Stimulated activated CD8-positive, alpha-beta memory T cell treated with anti-CD3 and anti-CD28 coated beads, Interleukin-7, amount 100 ng/mL, for 24 hours (primary cell): ENCODE data around the gene S100A13.
"Not testable (repeated sequence)": the region's sequence is repeated elsewhere in the genome, so short reads cannot be mapped to it uniquely, and the experiment has no call there.

Experiments used
- DNase-seq: peaks from one replicate; pipeline ENCODE4 v3.0.0-alpha.2; 2020; ENCODE audit warnings: low read depth

The S100A13 gene

DNA sequence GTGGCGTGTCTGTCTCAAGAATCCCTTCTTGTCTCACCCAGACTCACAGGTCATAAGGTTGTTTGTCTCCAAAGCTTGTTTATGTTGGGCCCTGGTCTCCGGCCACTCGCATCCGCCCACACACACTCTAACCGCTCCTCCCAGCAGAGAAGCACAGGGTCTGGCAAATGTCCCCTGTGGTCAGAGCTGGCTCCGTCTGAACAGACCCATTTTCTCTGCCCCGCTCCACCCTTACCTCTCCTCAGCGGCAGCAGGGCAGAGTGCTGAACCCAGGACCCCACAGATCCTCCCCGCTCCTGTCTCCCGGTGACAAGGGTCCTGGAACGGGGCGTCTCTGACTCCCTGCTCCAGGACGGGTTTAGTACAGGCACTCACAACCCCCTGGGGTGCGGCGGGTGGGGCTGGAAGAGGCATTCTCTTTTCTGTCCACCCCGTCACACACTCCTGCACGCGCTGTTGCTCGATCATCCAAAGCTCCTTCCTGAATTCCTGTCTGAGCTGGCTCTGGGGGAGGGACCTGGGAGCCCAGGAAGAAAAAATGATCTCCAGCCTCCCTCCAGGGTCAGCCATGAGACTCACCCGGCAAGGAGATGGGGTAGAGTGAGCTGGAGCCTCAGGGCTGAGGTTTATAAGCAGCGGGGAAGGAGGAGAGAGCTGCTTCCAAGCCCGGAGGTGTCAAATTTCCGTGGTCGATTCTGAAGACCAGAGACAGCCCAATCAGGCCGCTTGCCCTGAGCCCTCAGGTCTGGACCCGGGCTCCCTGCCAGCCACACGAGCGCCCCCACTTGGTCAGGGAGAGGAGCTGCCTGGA, at the start of gene S100A13:
S100A13 (minus strand) TSS at position 602 of the 811 bp plus-strand sequence. CDS start 1,033 bp downstream, outside the sequence.
- DNase-seq: no peak

DNA sequence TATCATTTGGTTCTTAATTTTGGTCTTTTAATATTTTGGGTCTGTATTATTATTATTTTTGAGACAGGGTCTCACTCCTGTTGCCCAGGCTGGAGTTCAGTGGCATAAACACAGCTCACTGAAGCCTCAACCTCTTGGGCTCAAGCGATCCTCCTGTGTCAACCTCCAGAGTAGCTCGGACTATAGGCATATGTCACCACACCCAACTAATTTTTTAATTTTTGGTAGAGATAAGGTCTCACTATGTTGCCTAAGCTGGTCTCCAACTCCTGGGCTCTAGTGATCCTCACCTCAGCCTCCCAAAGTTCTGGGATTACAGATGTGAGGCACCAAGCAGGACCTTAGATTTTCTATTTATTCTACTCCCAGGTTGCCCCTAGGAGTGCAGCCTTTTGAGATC, 46.2 kb upstream of the S100A13 start:
- no peak for DNase-seq

DNA sequence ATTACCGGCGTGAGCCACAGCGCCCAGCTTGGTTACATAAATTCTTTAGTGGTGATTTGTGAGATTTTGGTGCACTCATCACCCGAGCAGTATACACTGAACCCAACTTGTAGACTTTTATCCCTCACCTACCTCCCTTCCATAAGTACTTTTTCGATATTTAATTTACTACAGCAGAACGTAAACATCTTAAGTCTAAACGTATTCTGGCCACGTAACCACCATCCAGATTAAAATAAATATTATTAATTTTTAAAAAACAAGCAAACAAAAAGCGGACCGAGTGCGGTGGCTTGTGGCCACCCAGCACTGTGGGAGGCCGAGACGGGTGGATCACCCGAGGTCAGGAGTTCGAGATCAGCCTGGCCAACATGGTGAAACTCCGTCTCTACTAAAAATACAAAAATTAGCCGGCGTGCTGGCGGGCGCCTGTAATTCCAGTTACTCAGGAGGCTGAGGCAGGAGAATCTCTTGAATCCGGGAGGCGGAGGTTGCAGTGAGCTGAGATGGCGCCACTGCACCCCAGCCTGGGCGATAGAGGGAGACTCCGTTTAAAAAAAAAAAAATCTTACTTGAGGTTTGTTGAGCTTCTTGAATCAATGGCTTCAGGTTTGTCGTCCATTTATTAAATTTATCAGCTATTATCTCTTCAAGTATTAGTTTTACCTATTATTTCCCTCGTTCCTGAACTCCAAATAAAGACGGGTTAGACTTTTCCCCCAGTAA, 44.5 kb upstream of the S100A13 start:
- DNase-seq: not testable (repeated sequence)

- peak; percentile 92 for DNase-seq
Measured at GRCh38 chr1:153670859-153671627, 43.7 kb upstream of the S100A13 start, which contains the start of gene ILF2. ILF2 (minus strand) TSS chr1:153670993; CDS start chr1:153670922, 71 bp downstream.

GRCh38 chr1:153670257-153670858, 43.1 kb upstream of the S100A13 start:
- no peak for DNase-seq

GRCh38 chr1:153669606-153670005, 42.3 kb upstream of the S100A13 start:
- DNase-seq: no peak

- not testable (repeated sequence) for DNase-seq
Measured at GRCh38 chr1:153668672-153669071, 41.4 kb upstream of the S100A13 start.

DNA sequence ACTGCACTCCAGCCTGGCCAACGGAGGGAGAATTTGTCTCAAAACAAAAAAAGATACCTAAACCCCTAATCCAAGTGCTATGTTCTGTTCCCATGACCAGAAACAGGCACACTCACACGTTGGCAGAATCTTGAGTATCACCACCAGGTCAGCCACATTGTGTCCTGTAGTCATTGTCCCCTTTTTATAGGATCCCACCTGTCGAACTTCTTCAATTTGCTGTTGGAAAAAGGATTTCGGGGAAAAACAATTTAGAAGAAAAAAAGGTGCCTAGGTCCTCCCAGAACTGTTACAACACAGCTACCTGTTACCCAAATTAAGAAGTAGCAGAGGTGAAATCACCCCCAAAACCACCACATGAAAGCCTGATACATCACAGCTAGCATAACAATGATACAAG, 40.1 kb upstream of the S100A13 start:
- no peak for DNase-seq

- DNase-seq: no peak
Measured at GRCh38 chr1:153663211-153663610, 35.9 kb upstream of the S100A13 start.

DNA sequence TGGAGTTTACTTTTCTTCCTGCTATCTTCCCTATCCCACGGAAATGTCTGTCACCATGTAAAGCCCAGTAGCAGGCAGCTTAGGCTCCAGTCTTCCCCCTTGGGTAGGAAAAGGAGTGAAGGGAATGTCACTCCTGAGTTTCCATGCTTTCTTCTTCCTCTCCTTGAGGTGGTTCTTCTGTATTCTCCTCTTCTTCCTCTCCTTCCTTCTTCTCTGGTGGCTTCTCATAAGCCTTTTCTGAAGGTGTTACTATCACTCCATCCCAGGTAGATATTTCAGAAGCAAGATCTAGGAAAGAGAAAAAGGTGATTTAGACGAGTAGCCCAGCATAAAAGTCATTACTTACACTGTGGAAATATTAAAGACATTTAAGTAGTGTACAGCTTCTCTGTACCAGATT, 35.0 kb upstream of the S100A13 start:
- DNase-seq: no peak

DNA sequence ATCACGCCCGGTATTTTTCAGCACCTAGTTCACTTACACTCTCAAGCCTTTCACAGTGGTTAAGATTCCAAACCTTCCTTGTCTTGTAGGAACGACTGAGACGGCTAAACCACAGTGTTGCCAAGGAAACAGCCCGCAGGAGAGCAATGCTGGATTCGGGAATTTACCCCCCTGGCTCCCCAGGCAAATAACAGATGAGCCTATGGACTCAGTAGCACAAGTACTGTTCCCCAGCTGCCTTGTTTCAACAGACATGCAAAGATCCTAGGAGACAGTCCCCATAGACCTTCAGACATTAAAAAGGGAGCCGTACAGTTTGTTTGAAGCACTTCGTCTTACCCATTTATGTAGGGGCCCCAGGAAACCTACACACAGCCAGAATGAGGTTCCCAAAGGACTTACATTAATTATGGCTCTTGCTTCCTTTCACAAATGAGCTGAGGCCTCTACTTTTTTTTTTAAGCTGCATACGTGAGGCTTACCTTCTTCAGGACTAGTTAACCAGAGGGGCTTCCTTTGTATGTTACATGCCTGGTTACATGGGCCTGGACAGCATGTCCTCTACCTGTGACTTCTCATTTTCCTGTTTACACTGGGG, 33.9 kb upstream of the S100A13 start:
- no peak for DNase-seq

DNA sequence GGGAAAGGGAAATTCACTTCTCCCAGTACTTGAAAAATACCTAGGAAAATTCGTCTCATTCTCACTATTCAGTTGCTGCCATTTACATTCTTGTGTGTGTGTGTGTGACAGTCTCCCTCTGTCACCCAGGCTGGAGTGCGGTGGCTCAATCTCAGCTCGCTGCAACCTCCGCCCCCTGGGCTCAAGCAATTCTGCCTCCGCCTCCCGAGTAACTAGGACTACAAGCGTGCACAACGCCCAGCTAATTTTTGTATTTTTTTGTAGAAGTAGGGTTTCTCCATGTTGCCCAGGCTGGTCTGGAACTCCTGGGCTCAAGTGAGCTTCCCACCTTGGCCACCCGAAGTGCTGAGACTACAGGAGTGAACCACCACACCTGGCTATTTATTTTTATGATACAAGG, 32.4 kb upstream of the S100A13 start:
- no peak for DNase-seq

DNA sequence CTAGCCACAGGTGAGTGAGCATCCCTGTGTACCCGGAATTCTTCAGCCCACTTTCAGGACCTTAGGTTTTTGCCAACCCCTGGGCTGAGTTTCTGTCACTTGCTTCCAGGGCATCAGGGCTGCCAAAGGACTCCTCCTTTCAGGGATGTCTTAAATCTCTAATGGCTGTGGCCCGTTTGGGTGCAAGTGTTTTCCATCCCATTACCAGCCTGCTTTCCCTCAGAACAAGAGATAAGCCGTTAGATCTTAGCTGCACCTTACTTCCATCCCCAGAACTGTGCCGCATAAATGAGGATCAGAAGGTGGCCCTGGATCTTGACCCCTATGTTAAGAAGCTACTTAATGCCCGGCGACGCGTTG, 31.9 kb upstream of the S100A13 start:
- no peak for DNase-seq

DNA sequence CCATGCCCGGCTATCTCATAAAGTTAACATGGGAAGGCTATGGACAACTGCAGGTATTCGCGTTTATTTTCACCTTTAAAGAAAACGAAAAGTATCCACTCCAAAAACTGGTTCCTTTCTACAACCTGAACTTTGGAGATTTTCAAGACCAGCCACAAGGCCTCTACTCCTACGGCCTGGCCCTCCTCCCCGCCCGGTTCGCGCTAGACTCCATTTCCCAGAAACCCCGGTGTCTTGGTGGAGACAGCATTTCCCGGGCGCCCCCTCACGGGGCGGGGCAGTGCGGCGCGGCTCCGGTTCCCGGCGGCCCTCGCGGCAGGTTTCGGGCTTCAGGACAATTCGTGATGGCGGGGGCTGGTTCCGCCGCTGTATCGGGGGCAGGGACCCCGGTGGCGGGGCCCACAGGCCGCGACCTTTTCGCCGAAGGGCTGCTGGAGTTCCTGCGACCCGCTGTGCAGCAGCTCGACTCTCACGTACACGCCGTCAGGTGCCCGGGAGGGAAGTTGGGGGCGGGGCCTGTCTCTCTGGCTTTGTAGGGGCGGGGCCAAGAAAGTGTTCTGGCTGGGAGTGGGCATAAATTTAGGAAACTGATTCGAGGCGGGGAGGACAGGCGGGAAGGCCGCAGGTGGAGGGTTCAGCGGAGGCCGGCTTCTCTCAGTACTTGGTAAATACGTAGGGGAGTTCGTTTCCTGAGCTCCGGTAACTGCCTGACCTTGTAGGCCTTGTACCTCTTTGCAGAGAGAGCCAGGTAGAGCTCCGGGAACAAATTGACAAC, 31.3 kb upstream of the S100A13 start, which contains the start of gene SNAPIN:
SNAPIN (plus strand) TSS at position 304 of the 775 bp plus-strand sequence; CDS start at position 345, 41 bp downstream.
- DNase-seq: peak; percentile 80

DNA sequence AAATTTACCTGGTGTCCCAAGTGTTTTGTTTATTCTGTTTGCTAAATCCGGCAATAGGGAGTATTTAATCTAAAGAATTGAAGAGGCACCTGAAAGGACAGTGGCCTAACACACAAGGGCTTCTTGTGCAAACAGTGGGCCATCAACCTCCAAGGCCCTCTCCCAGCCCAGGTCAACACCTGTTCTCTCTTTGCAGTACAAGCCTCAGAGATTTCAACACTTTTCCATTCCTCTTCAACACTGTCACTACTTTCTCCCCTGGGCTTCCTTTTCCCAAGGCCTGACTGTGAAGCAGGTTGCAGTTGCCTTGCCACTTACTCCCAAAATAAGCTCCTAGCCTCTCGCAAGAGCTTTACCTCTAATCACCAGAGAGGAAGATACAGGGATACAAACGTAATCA, 28.0 kb upstream of the S100A13 start:
- no peak for DNase-seq

- DNase-seq: no peak
Measured at GRCh38 chr1:153652805-153653500, 25.6 kb upstream of the S100A13 start.

GRCh38 chr1:153651771-153652170, 24.5 kb upstream of the S100A13 start:
- DNase-seq: no peak

DNA sequence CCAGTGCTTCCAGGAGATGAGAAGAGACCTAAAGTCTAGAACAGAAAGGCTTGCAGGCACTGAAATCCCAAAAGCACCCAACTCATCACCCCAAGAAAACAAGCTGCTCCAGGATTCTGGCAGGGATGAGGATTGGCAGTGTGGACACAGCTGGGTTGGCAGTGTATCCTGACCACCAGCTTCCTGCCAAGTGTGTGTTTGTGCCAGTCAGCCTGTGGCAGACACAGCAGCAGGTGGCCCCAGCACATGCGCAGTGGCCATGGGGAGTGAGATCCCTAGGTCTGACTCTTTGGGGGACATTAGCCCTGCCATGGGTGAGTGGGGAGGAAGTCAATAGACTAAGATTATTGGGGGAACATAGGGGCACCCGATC, 22.5 kb upstream of the S100A13 start:
- no peak for DNase-seq

DNA sequence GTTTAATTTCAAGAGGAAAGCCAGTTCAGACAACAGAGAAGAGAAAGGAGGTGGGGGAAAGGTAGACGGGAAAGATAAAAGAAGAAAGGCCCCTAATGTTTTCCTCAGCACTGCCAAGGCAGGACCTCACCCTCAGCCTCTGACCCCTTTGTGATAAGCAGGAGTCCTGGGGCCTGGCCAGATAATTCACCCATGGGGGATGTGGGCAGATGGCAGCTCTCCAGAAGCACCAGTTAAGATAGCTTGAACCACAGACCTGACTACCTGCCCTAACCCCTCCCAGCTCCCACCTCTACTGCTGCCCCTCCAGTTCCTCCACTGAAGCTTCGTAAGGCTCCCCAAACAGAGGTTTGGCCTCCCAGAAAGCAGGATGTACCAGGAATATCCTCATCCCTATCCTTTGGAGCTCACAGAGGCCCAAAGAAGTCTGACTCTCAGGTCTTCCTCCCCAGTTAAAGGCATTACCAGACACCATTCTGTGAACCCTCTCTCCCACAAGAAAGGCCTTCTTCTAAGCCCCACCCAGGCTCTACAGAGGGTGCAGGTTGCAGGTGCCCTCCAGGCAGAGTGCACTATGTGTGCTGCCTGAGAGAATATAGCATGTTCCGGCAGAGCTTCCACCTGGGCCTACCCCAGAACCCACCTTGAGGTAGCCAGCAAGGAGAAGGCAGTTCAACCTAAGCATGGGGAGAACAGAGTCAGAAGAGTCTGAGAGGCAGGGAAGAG, 22.0 kb upstream of the S100A13 start:
- no peak for DNase-seq
